Muscle layer of duodenum (tissue), 2 donors: Measurements from ENCODE around the gene XRCC1.

Experiments
- H3K27ac ChIP-seq: one replicate; pipeline ENCODE4 v1.7.0; 2013; ENCODE audit warnings: mild to moderate bottlenecking, low read length
- H3K27me3 ChIP-seq: one replicate; pipeline ENCODE4 v1.7.0; 2013; ENCODE audit warnings: low read depth, mild to moderate bottlenecking, control low read depth, low read length
- H3K36me3 ChIP-seq, 2 donors: one replicate each; pipeline ENCODE4 v1.7.0; 2013; ENCODE audit warnings: low read length in 2 of 2, control low read depth in 1 of 2, mild to moderate bottlenecking in 1 of 2; ENCODE audit not compliant: insufficient read depth in 2 of 2, control insufficient read depth in 1 of 2
- H3K4me1 ChIP-seq, 2 donors: one replicate each; pipeline ENCODE4 v1.7.0; 2013; ENCODE audit warnings: low read length in 2 of 2, mild to moderate bottlenecking in 2 of 2, control low read depth in 1 of 2, moderate library complexity in 1 of 2; ENCODE audit not compliant: insufficient read depth in 2 of 2, control insufficient read depth in 1 of 2
- H3K4me3 ChIP-seq, 2 donors: one replicate each; pipeline ENCODE4 v1.7.0; 2013; ENCODE audit warnings: low read length in 2 of 2, low read depth in 1 of 2, mild to moderate bottlenecking in 1 of 2
- H3K9me3 ChIP-seq, 2 donors: one replicate each; pipeline ENCODE4 v1.7.0; 2013; ENCODE audit warnings: low read length in 2 of 2, control low read depth in 1 of 2, mild to moderate bottlenecking in 1 of 2; ENCODE audit not compliant: control insufficient read depth in 1 of 2
- donor health status: healthy.

The XRCC1 gene

GRCh38 chr19:43598445-43599240, 23.3 kb upstream of the XRCC1 start:
- H3K9me3 ChIP-seq, result no peaks in the 10 kb centered on the region
- no peak overlapping the region for H3K27ac ChIP-seq
- no peak overlapping the region for H3K4me3 ChIP-seq

GRCh38 chr19:43597876-43598275, 22.5 kb upstream of the XRCC1 start:
- H3K36me3 ChIP-seq, result peaks cover 13 to 38% of the 10 kb centered on the region in 2 donors
- peak overlapping the region; percentile 88 to 99 for H3K4me3 ChIP-seq
- H3K4me1 ChIP-seq, result peaks cover 7 to 38% of the 10 kb centered on the region in 2 donors
- H3K27ac ChIP-seq, result no peak overlapping the region
- H3K27me3 ChIP-seq, result no peaks in the 10 kb centered on the region
- no peaks in the 10 kb centered on the region for H3K9me3 ChIP-seq

More at GRCh38 chr19:43598445-43599240, 23.3 kb upstream of the XRCC1 start:
- peaks cover 13 to 32% of the 10 kb centered on the region in 2 donors for H3K36me3 ChIP-seq
- H3K4me1 ChIP-seq, result peaks cover 7 to 33% of the 10 kb centered on the region in 2 donors
- H3K27me3 ChIP-seq, result no peaks in the 10 kb centered on the region

- Histone ChIP-seq H3K36me3 (peaks cover 17 to 47% of the 10 kb centered on the region in 2 donors), H3K27me3 (no peaks in the 10 kb centered on the region), H3K9me3 (no peaks in the 10 kb centered on the region), H3K4me1 (peaks cover 7 to 38% of the 10 kb centered on the region in 2 donors), H3K27ac (peak overlapping the region; percentile 98), H3K4me3 (peak overlapping the region; percentile 88 to 99)
Observed at GRCh38 chr19:43596842-43597461, 21.6 kb upstream of the XRCC1 start.

GRCh38 chr19:43595999-43596841, 20.9 kb upstream of the XRCC1 start, which contains the start of the genes IRGQ and ZNF576:
TSS of gene IRGQ (minus strand) at chr19:43596134. CDS start at chr19:43595338, 796 bp downstream.
TSS of gene ZNF576 (plus strand) at chr19:43596595. CDS start at chr19:43597109, 514 bp downstream.
- Histone ChIP-seq H3K4me3 (peak within 1 kb of the TSS; percentile 88 to 99), H3K4me1 (peaks cover 7 to 38% of the 10 kb centered on the region in 2 donors), H3K27ac (peak within 1 kb of the TSS; percentile 98), H3K36me3 (peaks cover 17 to 47% of the 10 kb centered on the region in 2 donors), H3K27me3 (no peaks in the 10 kb centered on the region), H3K9me3 (no peaks in the 10 kb centered on the region)

DNA sequence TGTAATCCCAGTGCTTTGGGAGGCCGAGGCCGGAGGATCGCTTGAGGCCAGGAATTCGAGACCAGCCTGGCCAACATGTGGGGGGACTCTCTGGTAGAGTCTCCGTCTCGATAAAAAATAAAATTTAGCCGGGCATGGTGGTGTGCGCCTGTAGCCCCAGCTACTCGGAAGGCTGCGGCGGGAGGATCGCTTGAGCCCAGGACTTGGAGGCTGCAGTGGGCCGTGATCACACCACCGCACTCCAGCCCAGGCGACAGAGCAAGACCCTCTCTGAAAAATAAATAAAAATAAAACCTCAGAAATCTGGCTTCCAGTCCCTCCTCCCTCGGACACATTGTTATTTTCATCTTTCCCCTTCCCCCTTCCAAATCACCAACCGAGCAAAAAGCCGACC, 20.3 kb upstream of the XRCC1 start:
- H3K36me3 ChIP-seq, result peaks cover 17 to 50% of the 10 kb centered on the region in 2 donors

DNA sequence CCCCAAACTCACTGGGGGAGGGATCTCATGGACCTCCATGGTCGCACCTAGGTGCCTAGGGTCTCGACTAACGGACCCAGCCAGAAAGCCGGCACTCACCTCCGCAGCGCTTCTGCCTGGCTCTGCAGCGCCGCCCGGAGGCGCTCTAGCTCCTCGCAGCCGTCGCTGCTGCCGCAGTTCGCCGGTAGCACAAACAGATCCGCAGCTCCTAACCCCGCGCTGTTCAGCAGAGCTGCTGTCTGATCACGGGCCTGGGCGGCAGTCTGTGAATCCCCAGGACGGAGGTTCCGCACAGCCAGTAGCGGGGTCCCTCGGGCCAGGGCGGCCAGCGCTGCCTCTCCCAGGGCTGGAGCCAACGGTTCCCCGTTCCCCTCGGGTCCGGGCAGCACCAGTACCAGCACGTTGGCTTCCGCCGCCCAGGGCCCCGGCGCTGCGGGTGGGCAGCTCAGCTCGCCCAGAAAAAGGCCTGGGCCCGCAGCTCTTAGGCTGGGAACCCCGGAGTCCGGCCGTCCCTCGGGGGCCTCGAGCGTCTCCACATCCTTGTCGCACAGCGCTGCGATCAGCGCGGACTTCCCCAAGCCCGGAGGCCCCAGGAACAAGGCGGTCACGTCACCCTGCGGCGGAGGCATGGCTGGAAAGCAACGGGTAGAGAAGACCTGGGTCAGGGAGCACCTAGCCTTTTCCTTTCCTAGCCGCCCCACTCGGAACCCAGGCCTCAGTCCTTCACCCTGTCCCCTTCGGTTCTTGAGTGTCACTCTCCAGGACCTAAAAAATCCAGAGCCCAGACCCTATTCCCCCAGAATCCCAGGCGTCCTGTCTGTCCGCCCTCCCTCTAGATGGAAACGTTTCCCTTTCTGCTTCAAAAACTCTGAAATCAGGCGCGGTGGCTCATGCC, 19.6 kb upstream of the XRCC1 start:
- H3K4me1 ChIP-seq, result peaks cover 7 to 38% of the 10 kb centered on the region in 2 donors
- H3K36me3 ChIP-seq, result peaks cover 12 to 53% of the 10 kb centered on the region in 2 donors
- H3K9me3 ChIP-seq, result no peaks in the 10 kb centered on the region
- H3K27me3 ChIP-seq, result no peaks in the 10 kb centered on the region
- peak overlapping the region; percentile 98 for H3K27ac ChIP-seq
- peak overlapping the region; percentile 78 to 88 for H3K4me3 ChIP-seq

More for the DNA sequence above, 20.3 kb upstream of the XRCC1 start:
- Histone ChIP-seq H3K9me3 (no peaks in the 10 kb centered on the region), H3K27ac (peak overlapping the region; percentile 98), H3K4me3 (peak overlapping the region; percentile 78 to 88), H3K27me3 (no peaks in the 10 kb centered on the region), H3K4me1 (peaks cover 7 to 38% of the 10 kb centered on the region in 2 donors)

GRCh38 chr19:43594081-43594697, 18.9 kb upstream of the XRCC1 start:
- peaks cover 6 to 48% of the 10 kb centered on the region in 2 donors for H3K36me3 ChIP-seq
- no peaks in the 10 kb centered on the region for H3K9me3 ChIP-seq
- H3K27me3 ChIP-seq, result no peaks in the 10 kb centered on the region
- peaks cover 7 to 38% of the 10 kb centered on the region in 2 donors for H3K4me1 ChIP-seq
- no peak overlapping the region for H3K27ac ChIP-seq
- H3K4me3 ChIP-seq, result peak overlapping the region; percentile 78 to 88

- no peak overlapping the region for H3K4me3 ChIP-seq
- no peak overlapping the region for H3K27ac ChIP-seq
- H3K27me3 ChIP-seq, result no peaks in the 10 kb centered on the region
- H3K36me3 ChIP-seq, result peaks cover 4 to 42% of the 10 kb centered on the region in 2 donors
- H3K4me1 ChIP-seq, result peaks cover 7 to 31% of the 10 kb centered on the region in 2 donors
- H3K9me3 ChIP-seq, result no peaks in the 10 kb centered on the region
Observed at GRCh38 chr19:43592800-43593350, 17.5 kb upstream of the XRCC1 start.

DNA sequence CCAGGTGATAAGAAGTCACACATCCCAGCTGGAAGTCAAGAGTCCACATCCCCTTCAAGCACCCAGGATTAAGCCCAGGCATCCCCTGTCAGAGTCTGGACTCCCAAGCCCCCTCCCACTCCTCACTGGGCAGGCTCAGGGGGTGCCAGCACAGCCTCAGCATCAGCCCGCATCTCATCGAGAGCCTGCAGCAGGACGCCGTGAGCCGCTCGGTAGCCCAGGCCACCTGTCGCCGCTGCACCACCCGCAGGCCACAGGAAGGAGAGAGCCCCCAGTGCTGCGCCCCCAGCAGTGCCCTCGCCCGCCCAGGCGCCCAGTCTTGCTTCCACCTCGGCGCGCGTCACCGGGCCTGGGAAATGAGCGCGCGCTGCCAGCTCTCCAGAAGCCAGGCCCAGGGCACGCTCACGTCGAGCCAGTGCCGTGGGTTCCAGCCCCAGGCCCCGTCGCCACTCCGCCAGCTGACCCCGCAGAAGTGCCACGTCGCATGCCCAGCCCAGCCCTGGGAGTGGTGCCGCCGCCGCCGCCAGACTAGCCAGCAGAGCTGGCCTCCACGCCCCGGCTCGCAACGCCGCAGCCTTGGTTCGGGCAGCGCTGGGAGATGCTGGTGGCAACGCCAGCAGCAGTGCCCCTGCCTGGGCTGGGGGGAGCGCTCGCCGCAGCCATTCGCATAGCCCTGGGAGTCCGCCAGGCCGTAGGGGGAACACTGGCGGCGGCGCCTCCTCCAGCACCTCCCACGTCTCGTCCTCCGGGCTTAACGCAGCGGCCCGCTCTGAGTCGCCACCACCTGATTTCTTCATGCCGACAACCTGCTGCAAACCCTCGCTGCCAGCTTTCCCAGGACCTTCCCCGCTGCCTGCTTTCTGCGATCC, 16.8 kb upstream of the XRCC1 start:
- Histone ChIP-seq H3K4me1 (peaks cover 2 to 24% of the 10 kb centered on the region in 2 donors), H3K36me3 (peaks cover 4 to 42% of the 10 kb centered on the region in 2 donors), H3K27me3 (no peaks in the 10 kb centered on the region), H3K4me3 (no peak overlapping the region), H3K27ac (no peak overlapping the region), H3K9me3 (no peaks in the 10 kb centered on the region)
